Endothelial cell of umbilical vein (primary cell): ENCODE data around the gene ASCL3. TPM values are rescaled to one million over a fixed set of nuclear protein-coding genes. Genes with fewer than 3 reads are reported as not detected.

Experiments used
- BruUV-seq: library from RNA; stranded (reverse); fragments of 400-500 nt; replicated peaks from 2 replicates; lab custom pipeline; 2021; lab: Mats Ljungman, UMichigan
- CTCF ChIA-PET: fragments of 300-600, 350-600 bp; sonication (Branson Sonifier 250); formaldehyde crosslinking; loops from one replicate; lab custom pipeline; 2021; ENCODE audit warnings: antibody characterized with exemption, inconsistent platforms; lab: Charles Lee
- POLR2A ChIA-PET: fragments of 300-600, 350-600 bp; sonication (Branson Sonifier 250); formaldehyde crosslinking; loops from one replicate; lab custom pipeline; 2021; ENCODE audit warnings: antibody characterized with exemption, inconsistent platforms; lab: Charles Lee
- DNase-seq: peaks from one replicate; pipeline ENCODE4 v3.0.0-alpha.2; 2011; ENCODE audit warnings: low read depth, low spot score
- FAIRE-seq: peaks from 2 replicates; lab custom pipeline; 2011; peaks lifted over from hg19 to GRCh38; lab: Jason Lieb, UNC
- H2AFZ ChIP-seq: 2 replicates; pipeline ENCODE4 v1.6.0; 2012; ENCODE audit warnings: low read depth, low read length, control low read depth, inconsistent platforms
- H3K27ac ChIP-seq: 2 replicates; pipeline ENCODE4 v1.5.1; 2011; ENCODE audit warnings: low read depth, mild to moderate bottlenecking, control low read depth, low read length, moderate library complexity; ENCODE audit not compliant: insufficient read depth
- H3K27me3 ChIP-seq, 2 experiments: 2 replicates each; pipeline versions ENCODE4 v1.6.0 to v1.6.1; 2011; ENCODE audit warnings: low read length in 2 of 2, mixed read lengths in 1 of 2; ENCODE audit not compliant: control insufficient read depth in 2 of 2, insufficient read depth in 2 of 2
- H3K36me3 ChIP-seq, 2 experiments: 2 replicates in 1 of 2; 3 replicates in 1 of 2; pipeline ENCODE4 v1.5.1; 2011; ENCODE audit warnings: low read length in 2 of 2, mild to moderate bottlenecking in 1 of 2, moderate library complexity in 1 of 2; ENCODE audit not compliant: control insufficient read depth in 2 of 2, insufficient read depth in 2 of 2; ENCODE audit errors: extremely low read depth in 1 of 2
- H3K4me1 ChIP-seq: 3 replicates; pipeline ENCODE4 v1.5.1; 2011; ENCODE audit warnings: mild to moderate bottlenecking, low read length; ENCODE audit not compliant: control insufficient read depth, insufficient read depth; ENCODE audit errors: extremely low read depth
- H3K4me2 ChIP-seq: 2 replicates; pipeline ENCODE4 v1.6.1; 2011; ENCODE audit warnings: low read length, control low read depth, mixed read lengths; ENCODE audit not compliant: insufficient read depth
- H3K4me3 ChIP-seq, 3 experiments: fragments of 200-600 bp in 1 of 3; sonication (generic), shearing (Covaris generic) in 1 of 3; replicated peaks in 1 of 3; 2 replicates each; pipeline ENCODE4 v1.5.1; 2011 to 2016; ENCODE audit warnings: control low read depth in 3 of 3, low read length in 3 of 3, mild to moderate bottlenecking in 2 of 3, inconsistent platforms in 1 of 3, low read depth in 1 of 3, moderate library complexity in 1 of 3; ENCODE audit not compliant: insufficient read depth in 1 of 3
- H3K79me2 ChIP-seq: 2 replicates; pipeline ENCODE4 v1.6.0; 2012; ENCODE audit warnings: low read length, inconsistent platforms; ENCODE audit not compliant: control insufficient read depth, insufficient read depth
- H3K9ac ChIP-seq: replicated peaks from 2 replicates; pipeline ENCODE3; 2011; ENCODE audit warnings: low read length, control low read depth; ENCODE audit not compliant: insufficient read depth; ENCODE audit errors: extremely low read depth
- H3K9me1 ChIP-seq: replicated peaks from 3 replicates; pipeline ENCODE4 v1.6.0; 2011; ENCODE audit warnings: mild to moderate bottlenecking, low read length; ENCODE audit not compliant: control insufficient read depth, insufficient read depth; ENCODE audit errors: extremely low read depth
- H3K9me3 ChIP-seq: replicated peaks from 2 replicates; pipeline ENCODE4 v1.5.1; 2012; ENCODE audit warnings: low read length, inconsistent platforms; ENCODE audit not compliant: control insufficient read depth, insufficient read depth
- H4K20me1 ChIP-seq: replicated peaks from 2 replicates; pipeline ENCODE3; 2011; ENCODE audit warnings: mild to moderate bottlenecking, low read length; ENCODE audit not compliant: control insufficient read depth, insufficient read depth; ENCODE audit errors: extremely low read depth
- EZH2 ChIP-seq: IDR thresholded peaks from 2 replicates; pipeline ENCODE4 v1.6.1; 2012; ENCODE audit warnings: borderline replicate concordance, low read depth, mild to moderate bottlenecking, moderate library complexity, low read length, inconsistent platforms; ENCODE audit not compliant: severe bottlenecking
- FOS ChIP-seq: IDR thresholded peaks from 2 replicates; pipeline ENCODE4 v1.6.1; 2011; ENCODE audit warnings: mild to moderate bottlenecking, low read length, moderate library complexity, borderline replicate concordance; ENCODE audit not compliant: insufficient read depth
- GATA2 ChIP-seq: IDR thresholded peaks from 2 replicates; pipeline ENCODE4 v1.7.0; 2011; ENCODE audit warnings: low read depth, mild to moderate bottlenecking, moderate library complexity, mixed read lengths, low read length; ENCODE audit not compliant: insufficient read length, insufficient read depth
- JUN ChIP-seq: IDR thresholded peaks from 2 replicates; pipeline ENCODE4 v1.6.1; 2011; ENCODE audit warnings: borderline replicate concordance, low read depth; ENCODE audit not compliant: insufficient read length, insufficient read depth
- MYC ChIP-seq: IDR thresholded peaks from one replicate; pipeline ENCODE4 v1.6.1; 2011; ENCODE audit warnings: mild to moderate bottlenecking, low read depth, low read length
- POLR2A ChIP-seq: IDR thresholded peaks from 2 replicates; pipeline ENCODE4 v1.6.1; 2012; ENCODE audit warnings: low read depth, mild to moderate bottlenecking, control low read depth, low read length
- POLR2AphosphoS5 ChIP-seq: IDR thresholded peaks from 2 replicates; pipeline ENCODE4 v1.6.1; 2012; ENCODE audit warnings: low read depth, mild to moderate bottlenecking, control low read depth, low read length, moderate library complexity; ENCODE audit not compliant: insufficient read depth
- dilution Hi-C: fragments of 300-500 bp; cut with MboI; formaldehyde crosslinking; loops from one replicate; pipeline ENCODE4 v1.15.0; 2019; ENCODE audit warnings: low sequenced_read_pairs; ENCODE audit not compliant: extremely low pct_ligation_motif_present
- intact Hi-C: fragments of 100-400 bp; cut with micrococcal nuclease; formaldehyde crosslinking; loops from one replicate; pipeline ENCODE4 v1.10.0; 2022
- polyA plus RNA-seq, 4 experiments: library from polyadenylated mRNA; depleted of rRNA in 3 of 4; stranded (reverse) in 3 of 4; unstranded in 1 of 4; fragments of >200 nt; gene quantifications; 2 replicates each; pipeline versions ENCODE4 v1.2.1 to v1.2.3, GENCODE V29; 2011 to 2012; ENCODE audit warnings: missing spikeins in 1 of 4
- total RNA-seq: library from RNA; stranded (reverse); gene quantifications from 2 replicates; pipeline ENCODE4 v1.2.3, GENCODE V29; 2021
- TF ChIP-seq, protein P1 (sequence below), 2 donors: IDR thresholded peaks; 1 replicate in 1 of 2; 2 replicates in 1 of 2; pipeline ENCODE4 v1.5.1; 2011; ENCODE audit warnings: low read length in 2 of 2, mild to moderate bottlenecking in 2 of 2, moderate library complexity in 2 of 2, control low read depth in 1 of 2, inconsistent platforms in 1 of 2, low read depth in 1 of 2; ENCODE audit not compliant: insufficient read depth in 1 of 2; ENCODE audit errors: extremely low read depth in 1 of 2
- TF ChIP-seq, protein P2 (sequence below): IDR thresholded peaks from 2 replicates; pipeline ENCODE4 v1.6.1; 2011; ENCODE audit not compliant: insufficient read depth, insufficient read length

The ASCL3 gene
- total and polyA plus RNA-seq, 2 donors (not counting 3 experiments of a cell fraction or from before 2014, with no cell fraction given): not detected

DNA sequence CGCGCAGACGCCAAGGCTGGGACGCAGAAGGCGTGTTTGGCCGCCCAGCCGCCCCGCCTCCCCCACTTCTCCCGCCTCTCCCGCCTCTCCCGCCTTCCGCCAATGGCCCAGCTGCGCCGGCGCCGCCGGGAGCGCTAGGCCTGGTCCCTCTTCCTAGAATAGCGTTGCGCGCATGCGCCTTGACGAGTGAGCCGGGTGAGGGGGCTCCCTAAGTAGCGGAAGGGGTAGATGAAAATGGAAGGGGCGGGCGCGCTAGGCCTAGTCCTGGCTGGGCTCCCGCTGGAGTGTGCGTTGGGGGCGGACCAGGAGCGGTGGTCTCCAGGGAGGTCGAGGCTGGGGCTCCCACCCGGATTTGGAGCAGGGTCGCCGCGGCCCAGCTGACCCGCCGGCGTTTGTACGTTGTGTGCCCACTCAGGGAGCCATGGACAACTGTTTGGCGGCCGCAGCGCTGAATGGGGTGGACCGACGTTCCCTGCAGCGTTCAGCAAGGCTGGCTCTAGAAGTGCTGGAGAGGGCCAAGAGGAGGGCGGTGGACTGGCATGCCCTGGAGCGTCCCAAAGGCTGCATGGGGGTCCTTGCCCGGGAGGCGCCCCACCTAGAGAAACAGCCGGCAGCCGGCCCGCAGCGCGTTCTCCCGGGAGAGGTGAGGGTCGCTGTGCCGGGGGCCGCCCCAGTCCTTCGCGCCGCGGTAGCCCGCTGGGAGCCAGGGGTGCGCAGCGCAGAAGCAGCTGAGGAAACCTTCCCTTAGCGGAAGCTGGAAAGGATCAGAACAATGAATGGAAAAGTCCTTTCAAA lies 31.6 kb downstream of the ASCL3 start, which contains the start of gene AKIP1:
AKIP1 (plus strand) TSS at position 161 of the 795 bp plus-strand sequence; CDS start at position 422, 261 bp downstream.
- TF ChIP-seq POLR2A: peak; percentile 42
- TF ChIP-seq EZH2: no peak
- TF ChIP-seq POLR2AphosphoS5: peak; percentile 74
- DNase-seq (peak; percentile 98), FAIRE-seq (peak; percentile 92)
- Histone ChIP-seq H3K36me3 (no peaks in the 10 kb centered on the region), H4K20me1 (no peaks in the 10 kb centered on the region), H3K9me1 (no peaks in the 10 kb centered on the region), H3K4me2 (peak within 1 kb of the TSS; percentile 88), H2AFZ (peak within 1 kb of the TSS; percentile 96), H3K27ac (peak within 1 kb of the TSS; percentile 63), H3K27me3 (no peaks in the 10 kb centered on the region), H3K9me3 (no peaks in the 10 kb centered on the region), H3K79me2 (peaks cover 6% of the 10 kb centered on the region), H3K9ac (peak within 1 kb of the TSS; percentile 86), H3K4me3 (peak within 1 kb of the TSS; percentile 63 to 95 (median 82)), H3K4me1 (peaks cover 32% of the 10 kb centered on the region)
- dilution Hi-C loops: no loop called here
- intact Hi-C loops: loop anchor here (2.0 to 10.0 kb wide), 5 partner anchors 40 to 354 kb away; partner anchors contain the start of genes DENND5A, NRIP3 and TMEM9B
- BruUV-seq: TSS peak; percentile 29
- CTCF ChIA-PET: interaction anchor here (0.6 to 2.8 kb wide), 7 partner anchors 24 to 595 kb away, joined by 3 to 16 read pairs (median 4); no protein-coding TSS in a partner anchor
- POLR2A ChIA-PET: interaction anchor here (0.6 to 0.9 kb wide), 2 partner anchors 77 to 229 kb away, joined by 9 read pairs; partner anchors contain the start of genes RPL27A and TRIM66

DNA sequence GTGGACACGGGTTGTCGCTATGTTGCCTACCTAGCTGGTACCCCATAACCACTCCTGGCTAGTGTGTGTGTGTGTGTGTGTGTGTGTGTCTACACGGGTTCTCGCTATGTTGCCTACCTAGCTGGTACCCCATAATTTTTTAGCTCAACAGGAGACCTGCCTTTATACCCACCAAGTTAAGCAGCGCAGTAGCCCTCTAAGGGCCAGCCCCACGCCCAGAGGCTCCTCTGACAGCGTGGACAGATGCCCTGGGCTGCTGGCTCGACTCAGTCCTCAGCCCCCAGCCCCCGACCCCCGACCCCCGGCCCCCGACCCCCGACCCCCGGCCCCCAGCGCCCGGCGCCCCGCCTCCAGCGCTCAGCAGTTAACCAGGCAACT lies 32.2 kb downstream of the ASCL3 start:
- Histone ChIP-seq H3K9ac (peak overlapping the region; percentile 38), H2AFZ (peak overlapping the region; percentile 95), H3K9me1 (no peaks in the 10 kb centered on the region), H4K20me1 (no peaks in the 10 kb centered on the region), H3K9me3 (no peaks in the 10 kb centered on the region), H3K27ac (no peak overlapping the region), H3K79me2 (peaks cover 6% of the 10 kb centered on the region), H3K4me3 (peak overlapping the region; percentile 26 to 95 (median 63)), H3K4me2 (peak overlapping the region; percentile 88), H3K4me1 (peaks cover 32% of the 10 kb centered on the region), H3K27me3 (no peaks in the 10 kb centered on the region), H3K36me3 (no peaks in the 10 kb centered on the region)
- ChIA-PET POLR2A (interaction anchor here (0.6 to 0.9 kb wide), 2 partner anchors 76 to 228 kb away, joined by 9 read pairs; partner anchors contain the start of genes RPL27A and TRIM66), CTCF (interaction anchor here (0.6 to 2.8 kb wide), 5 partner anchors 49 to 596 kb away, joined by 3 to 16 read pairs (median 5); no protein-coding TSS in a partner anchor)
- FAIRE-seq: no peak
- peak; percentile 22 for DNase-seq
- BruUV-seq: no TSS peak
- intact Hi-C loops (loop anchor here (2.0 to 10.0 kb wide), 5 partner anchors 40 to 354 kb away; partner anchors contain the start of genes DENND5A, NRIP3 and TMEM9B), dilution Hi-C loops (no loop called here)
- TF ChIP-seq GATA2 (no peak), FOS (no peak), EZH2 (no peak), JUN (no peak), POLR2A (no peak), MYC (no peak), POLR2AphosphoS5 (no peak)
- TF ChIP-seq, protein P1, sequence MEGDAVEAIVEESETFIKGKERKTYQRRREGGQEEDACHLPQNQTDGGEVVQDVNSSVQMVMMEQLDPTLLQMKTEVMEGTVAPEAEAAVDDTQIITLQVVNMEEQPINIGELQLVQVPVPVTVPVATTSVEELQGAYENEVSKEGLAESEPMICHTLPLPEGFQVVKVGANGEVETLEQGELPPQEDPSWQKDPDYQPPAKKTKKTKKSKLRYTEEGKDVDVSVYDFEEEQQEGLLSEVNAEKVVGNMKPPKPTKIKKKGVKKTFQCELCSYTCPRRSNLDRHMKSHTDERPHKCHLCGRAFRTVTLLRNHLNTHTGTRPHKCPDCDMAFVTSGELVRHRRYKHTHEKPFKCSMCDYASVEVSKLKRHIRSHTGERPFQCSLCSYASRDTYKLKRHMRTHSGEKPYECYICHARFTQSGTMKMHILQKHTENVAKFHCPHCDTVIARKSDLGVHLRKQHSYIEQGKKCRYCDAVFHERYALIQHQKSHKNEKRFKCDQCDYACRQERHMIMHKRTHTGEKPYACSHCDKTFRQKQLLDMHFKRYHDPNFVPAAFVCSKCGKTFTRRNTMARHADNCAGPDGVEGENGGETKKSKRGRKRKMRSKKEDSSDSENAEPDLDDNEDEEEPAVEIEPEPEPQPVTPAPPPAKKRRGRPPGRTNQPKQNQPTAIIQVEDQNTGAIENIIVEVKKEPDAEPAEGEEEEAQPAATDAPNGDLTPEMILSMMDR (IDR thresholded peaks at IDR 0.05; ENCODE audit: extremely low read depth in 1 of 2, insufficient read depth in 1 of 2, low read depth in 1 of 2, low read length in 2 of 2): no peak
- TF ChIP-seq, protein P2, sequence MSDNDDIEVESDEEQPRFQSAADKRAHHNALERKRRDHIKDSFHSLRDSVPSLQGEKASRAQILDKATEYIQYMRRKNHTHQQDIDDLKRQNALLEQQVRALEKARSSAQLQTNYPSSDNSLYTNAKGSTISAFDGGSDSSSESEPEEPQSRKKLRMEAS: no peak
